MM.1S (cell line): Measurements from ENCODE around the gene GRIN3B.

Experiments used
- EZH2 ChIP-seq: fragments of 300-600 bp; sonication (generic); optimal IDR thresholded peaks from 2 replicates; pipeline ENCODE3; 2017; ENCODE audit warnings: low read depth, mild to moderate bottlenecking, antibody characterized with exemption, low read length, mixed read lengths
- TF ChIP-seq, protein P1 (sequence below): fragments of 300-600 bp; sonication (generic); IDR thresholded peaks from 2 replicates; pipeline ENCODE4 v1.5.1; 2016; ENCODE audit warnings: antibody characterized with exemption, low read length, mixed read lengths

DNA sequence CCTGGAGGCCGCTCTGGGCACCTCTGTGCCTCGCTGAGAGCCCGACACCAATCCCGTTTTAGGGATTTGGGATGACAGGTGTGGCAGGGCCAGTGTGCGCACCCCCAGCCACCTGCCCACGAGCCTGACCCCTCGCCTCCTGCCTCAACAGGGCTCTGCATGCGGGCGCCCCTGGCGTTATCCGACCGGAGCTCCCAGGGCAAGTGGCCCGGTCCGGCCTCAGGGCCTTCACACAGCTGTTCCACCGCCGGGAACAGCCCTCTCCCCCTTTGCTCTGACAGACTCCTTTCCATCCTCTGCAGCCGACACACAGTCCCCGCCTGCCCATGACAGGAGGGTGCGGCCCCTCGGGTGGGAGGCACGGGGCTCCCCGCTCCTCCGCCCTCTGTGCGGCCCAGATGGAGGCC lies 23.2 kb upstream of the GRIN3B start:
- TF ChIP-seq, protein P1, sequence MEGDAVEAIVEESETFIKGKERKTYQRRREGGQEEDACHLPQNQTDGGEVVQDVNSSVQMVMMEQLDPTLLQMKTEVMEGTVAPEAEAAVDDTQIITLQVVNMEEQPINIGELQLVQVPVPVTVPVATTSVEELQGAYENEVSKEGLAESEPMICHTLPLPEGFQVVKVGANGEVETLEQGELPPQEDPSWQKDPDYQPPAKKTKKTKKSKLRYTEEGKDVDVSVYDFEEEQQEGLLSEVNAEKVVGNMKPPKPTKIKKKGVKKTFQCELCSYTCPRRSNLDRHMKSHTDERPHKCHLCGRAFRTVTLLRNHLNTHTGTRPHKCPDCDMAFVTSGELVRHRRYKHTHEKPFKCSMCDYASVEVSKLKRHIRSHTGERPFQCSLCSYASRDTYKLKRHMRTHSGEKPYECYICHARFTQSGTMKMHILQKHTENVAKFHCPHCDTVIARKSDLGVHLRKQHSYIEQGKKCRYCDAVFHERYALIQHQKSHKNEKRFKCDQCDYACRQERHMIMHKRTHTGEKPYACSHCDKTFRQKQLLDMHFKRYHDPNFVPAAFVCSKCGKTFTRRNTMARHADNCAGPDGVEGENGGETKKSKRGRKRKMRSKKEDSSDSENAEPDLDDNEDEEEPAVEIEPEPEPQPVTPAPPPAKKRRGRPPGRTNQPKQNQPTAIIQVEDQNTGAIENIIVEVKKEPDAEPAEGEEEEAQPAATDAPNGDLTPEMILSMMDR = no peak
- TF ChIP-seq EZH2 = no peak
